Lower lobe of right lung (tissue), 2 donors: ENCODE data around the gene OSR1. TPM values are rescaled to one million over a fixed set of nuclear protein-coding genes. Genes with fewer than 3 reads are reported as not detected.
"Not testable (repeated sequence)": the region's sequence is repeated elsewhere in the genome, so short reads cannot be mapped to it uniquely, and the experiment has no call there.

Experiments used
- ATAC-seq, 2 donors: fragments of 200-7000 bp; cut with Tn5 transposase; one replicate each; pipeline ENCODE4 v1.9.1; 2020 to 2022; ENCODE audit warnings: mild to moderate bottlenecking in 2 of 2, moderate library complexity in 2 of 2
- DNase-seq: peaks from one replicate; pipeline ENCODE4 v3.0.0-alpha.2; 2020
- H3K27ac ChIP-seq: fragments of 200-600 bp; one replicate; pipeline ENCODE4 v1.8.0; 2022
- H3K27me3 ChIP-seq: fragments of 200-600 bp; one replicate; pipeline ENCODE4 v1.8.0; 2022; ENCODE audit warnings: low read depth
- H3K36me3 ChIP-seq: fragments of 200-600 bp; one replicate; pipeline ENCODE4 v1.8.0; 2022; ENCODE audit warnings: mild to moderate bottlenecking
- H3K4me1 ChIP-seq: fragments of 200-600 bp; one replicate; pipeline ENCODE4 v1.8.0; 2022
- H3K4me3 ChIP-seq: fragments of 200-600 bp; one replicate; pipeline ENCODE4 v1.8.0; 2022; ENCODE audit warnings: mild to moderate bottlenecking
- H3K9me3 ChIP-seq: fragments of 200-600 bp; one replicate; pipeline ENCODE4 v1.8.0; 2022
- intact Hi-C: fragments of 100-400 bp; cut with DNase I; formaldehyde crosslinking; loops from one replicate; pipeline ENCODE4 v1.11.0; 2022
- total RNA-seq: library from RNA; stranded (reverse); fragmentation: NEBNext Ultra II Directional; extraction: Animal tissue kit (Norgen Biotek cat#: 25700); gene quantifications from one replicate; pipeline ENCODE4 v1.2.1, GENCODE V29; 2021
- TF ChIP-seq, protein P1 (sequence below): fragments of 200-600 bp; IDR thresholded peaks from one replicate; pipeline ENCODE4 v1.8.0; 2022; ENCODE audit warnings: antibody characterized with exemption, mild to moderate bottlenecking
- donor health status: DM: no; HTN: yes; CAD: no; lungs with severe emphysema.

Gene OSR1
- total RNA-seq, 1 donor from 2014 or later = 15.5 TPM

DNA sequence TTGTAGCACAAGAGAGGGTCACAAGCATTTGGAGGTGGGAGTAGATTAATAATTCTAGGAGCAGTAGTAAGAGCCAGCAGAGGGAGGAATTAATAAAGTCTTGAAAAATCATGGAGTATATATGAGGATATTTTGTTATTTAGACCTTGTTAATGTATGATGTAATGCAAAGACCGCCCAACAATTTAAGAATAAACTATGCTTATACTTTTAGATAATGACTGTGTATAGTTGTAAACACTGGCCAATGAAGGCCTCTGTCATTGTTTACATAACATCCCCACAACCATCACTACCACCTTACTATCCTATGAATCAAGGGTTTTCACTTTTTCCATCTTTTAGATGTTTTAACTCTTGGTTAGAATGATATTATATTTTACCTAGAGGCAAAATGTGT is 37.6 kb downstream of the OSR1 start:
- Histone ChIP-seq H3K9me3 (no peaks in the 10 kb centered on the region), H3K4me1 (no peaks in the 10 kb centered on the region), H3K4me3 (no peak overlapping the region), H3K27ac (no peak overlapping the region), H3K27me3 (no peaks in the 10 kb centered on the region), H3K36me3 (no peaks in the 10 kb centered on the region)
- TF ChIP-seq, protein P1, sequence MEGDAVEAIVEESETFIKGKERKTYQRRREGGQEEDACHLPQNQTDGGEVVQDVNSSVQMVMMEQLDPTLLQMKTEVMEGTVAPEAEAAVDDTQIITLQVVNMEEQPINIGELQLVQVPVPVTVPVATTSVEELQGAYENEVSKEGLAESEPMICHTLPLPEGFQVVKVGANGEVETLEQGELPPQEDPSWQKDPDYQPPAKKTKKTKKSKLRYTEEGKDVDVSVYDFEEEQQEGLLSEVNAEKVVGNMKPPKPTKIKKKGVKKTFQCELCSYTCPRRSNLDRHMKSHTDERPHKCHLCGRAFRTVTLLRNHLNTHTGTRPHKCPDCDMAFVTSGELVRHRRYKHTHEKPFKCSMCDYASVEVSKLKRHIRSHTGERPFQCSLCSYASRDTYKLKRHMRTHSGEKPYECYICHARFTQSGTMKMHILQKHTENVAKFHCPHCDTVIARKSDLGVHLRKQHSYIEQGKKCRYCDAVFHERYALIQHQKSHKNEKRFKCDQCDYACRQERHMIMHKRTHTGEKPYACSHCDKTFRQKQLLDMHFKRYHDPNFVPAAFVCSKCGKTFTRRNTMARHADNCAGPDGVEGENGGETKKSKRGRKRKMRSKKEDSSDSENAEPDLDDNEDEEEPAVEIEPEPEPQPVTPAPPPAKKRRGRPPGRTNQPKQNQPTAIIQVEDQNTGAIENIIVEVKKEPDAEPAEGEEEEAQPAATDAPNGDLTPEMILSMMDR = no peak
- DNase-seq = no peak
- no peak for ATAC-seq
- intact Hi-C loops = no loop called here

DNA sequence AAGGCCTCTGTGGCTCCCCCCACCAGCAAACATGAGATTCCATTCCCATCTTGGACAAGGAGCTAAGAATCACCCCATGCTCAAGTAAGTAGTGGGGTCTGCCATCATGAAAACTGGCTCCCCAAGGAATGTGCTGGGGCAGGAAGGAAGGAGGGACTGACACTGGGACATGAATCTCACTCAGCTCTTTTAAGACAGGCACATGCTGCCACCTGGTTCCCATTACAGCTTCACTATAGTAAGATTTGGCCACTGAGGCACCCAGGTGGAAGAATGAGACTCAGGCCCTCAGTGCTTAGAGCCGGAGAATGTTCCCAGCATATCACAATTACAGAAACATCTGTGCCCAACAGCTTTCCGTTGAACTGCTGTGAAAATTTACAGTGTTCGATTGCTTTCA is 38.7 kb downstream of the OSR1 start:
- H3K9me3 ChIP-seq = no peaks in the 10 kb centered on the region
- intact Hi-C loops = no loop called here

DNA sequence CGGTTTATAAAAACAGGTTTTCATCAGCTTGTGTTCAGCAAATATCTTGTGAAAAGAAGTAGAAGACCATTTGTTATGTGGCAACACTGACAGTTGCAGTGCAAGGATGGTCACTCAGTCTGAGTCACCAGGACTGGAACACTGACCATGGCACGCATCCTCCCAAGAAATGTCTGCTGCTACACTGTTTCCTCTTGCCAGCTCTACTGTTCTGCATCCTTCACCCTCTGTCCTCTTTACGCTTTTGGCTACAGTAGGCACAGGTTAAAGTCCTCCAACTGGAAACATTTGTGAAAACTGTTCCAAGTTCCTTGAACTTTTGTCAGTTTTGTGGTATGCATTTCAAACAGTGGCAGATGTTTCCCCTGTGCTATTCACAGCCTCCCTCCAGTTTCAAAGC is 39.4 kb downstream of the OSR1 start:
- ATAC-seq (no peak), DNase-seq (no peak)
- H3K9me3 ChIP-seq = no peaks in the 10 kb centered on the region
- intact Hi-C loops = no loop called here
- no peak overlapping the region for H3K4me3 ChIP-seq
- no peaks in the 10 kb centered on the region for H3K27me3 ChIP-seq
- TF ChIP-seq, protein P1 = no peak
- no peaks in the 10 kb centered on the region for H3K36me3 ChIP-seq
- no peak overlapping the region for H3K27ac ChIP-seq
- no peaks in the 10 kb centered on the region for H3K4me1 ChIP-seq

More for the DNA sequence above, 38.7 kb downstream of the OSR1 start:
- ATAC-seq (no peak), DNase-seq (no peak)
- H3K27ac ChIP-seq = no peak overlapping the region
- H3K36me3 ChIP-seq = no peaks in the 10 kb centered on the region
- no peaks in the 10 kb centered on the region for H3K27me3 ChIP-seq
- H3K4me1 ChIP-seq = no peaks in the 10 kb centered on the region
- no peak overlapping the region for H3K4me3 ChIP-seq
- TF ChIP-seq, protein P1 = no peak

DNA sequence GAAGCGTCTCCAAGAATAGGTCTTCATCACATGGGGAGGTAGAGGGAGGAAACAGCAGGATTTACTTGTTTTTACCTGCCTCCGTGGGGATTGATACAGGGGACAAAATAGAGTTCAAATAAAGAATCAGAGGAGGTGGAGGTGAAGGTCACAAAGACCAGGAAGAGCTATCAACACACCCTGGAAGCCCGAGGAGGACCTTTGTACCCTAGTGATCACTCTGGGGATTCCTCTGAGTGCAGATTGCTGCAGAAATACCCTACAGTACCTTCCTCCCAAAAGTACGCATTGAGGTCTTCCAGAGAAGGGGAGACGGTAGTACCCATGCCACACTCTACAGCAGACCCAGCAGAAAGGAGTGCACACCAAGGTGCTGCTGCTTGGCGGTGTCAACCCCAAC is 44.9 kb downstream of the OSR1 start:
- TF ChIP-seq, protein P1 = no peak
- ATAC-seq = no peak

DNA sequence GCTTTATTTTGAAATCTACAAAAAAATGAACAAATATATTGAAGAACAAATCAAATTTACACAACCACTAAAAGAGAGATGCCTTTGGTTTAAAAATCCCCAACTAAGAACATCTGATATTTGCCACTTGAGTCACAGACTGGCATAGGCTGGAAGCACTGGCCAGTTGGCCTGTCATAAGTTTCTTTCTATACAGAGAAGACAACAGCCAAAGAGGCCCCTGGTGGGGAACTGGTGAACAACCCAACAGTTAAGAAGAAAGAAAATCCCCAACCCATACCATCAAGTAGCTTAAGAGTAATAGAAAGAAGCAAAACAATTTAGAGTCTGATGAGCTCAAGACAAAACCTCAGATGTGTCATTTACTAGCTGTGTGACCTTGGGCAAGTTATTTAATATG is 45.5 kb downstream of the OSR1 start:
- Histone ChIP-seq H3K4me1 (no peaks in the 10 kb centered on the region), H3K27me3 (no peaks in the 10 kb centered on the region), H3K9me3 (no peaks in the 10 kb centered on the region), H3K4me3 (no peak overlapping the region), H3K36me3 (no peaks in the 10 kb centered on the region), H3K27ac (no peak overlapping the region)
- intact Hi-C loops = no loop called here
- DNase-seq = no peak
- ATAC-seq = peak in 1 of 2 donors; percentile 56
- TF ChIP-seq, protein P1 = peak; percentile 27

More for the DNA sequence above, 44.9 kb downstream of the OSR1 start:
- Histone ChIP-seq H3K9me3 (no peaks in the 10 kb centered on the region), H3K4me3 (no peak overlapping the region), H3K27me3 (no peaks in the 10 kb centered on the region), H3K36me3 (no peaks in the 10 kb centered on the region), H3K4me1 (no peaks in the 10 kb centered on the region), H3K27ac (no peak overlapping the region)
- no peak for DNase-seq
- intact Hi-C loops = no loop called here

DNA sequence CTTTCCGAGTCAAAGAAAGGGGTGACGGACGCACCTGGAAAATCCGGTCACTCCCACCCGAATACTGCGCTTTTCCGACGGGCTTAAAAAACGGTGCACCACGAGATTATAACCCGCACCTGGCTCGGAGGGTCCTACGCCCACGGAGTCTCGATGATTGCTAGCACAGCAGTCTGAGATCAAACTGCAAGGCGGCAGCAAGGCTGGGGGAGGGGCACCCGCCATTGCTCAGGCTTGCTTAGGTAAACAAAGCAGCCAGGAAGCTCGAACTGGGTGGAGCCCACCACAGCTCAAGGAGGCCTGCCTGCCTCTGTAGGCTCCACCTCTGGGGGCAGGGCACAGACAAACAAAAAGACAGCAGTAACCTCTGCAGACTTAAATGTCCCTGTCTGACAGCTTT is 52.4 kb downstream of the OSR1 start:
- H3K4me3 ChIP-seq, H3K9me3 ChIP-seq, DNase-seq, H3K36me3 ChIP-seq, H3K27ac ChIP-seq, ATAC-seq, intact Hi-C loops, H3K4me1 ChIP-seq, H3K27me3 ChIP-seq: not testable (repeated sequence)

DNA sequence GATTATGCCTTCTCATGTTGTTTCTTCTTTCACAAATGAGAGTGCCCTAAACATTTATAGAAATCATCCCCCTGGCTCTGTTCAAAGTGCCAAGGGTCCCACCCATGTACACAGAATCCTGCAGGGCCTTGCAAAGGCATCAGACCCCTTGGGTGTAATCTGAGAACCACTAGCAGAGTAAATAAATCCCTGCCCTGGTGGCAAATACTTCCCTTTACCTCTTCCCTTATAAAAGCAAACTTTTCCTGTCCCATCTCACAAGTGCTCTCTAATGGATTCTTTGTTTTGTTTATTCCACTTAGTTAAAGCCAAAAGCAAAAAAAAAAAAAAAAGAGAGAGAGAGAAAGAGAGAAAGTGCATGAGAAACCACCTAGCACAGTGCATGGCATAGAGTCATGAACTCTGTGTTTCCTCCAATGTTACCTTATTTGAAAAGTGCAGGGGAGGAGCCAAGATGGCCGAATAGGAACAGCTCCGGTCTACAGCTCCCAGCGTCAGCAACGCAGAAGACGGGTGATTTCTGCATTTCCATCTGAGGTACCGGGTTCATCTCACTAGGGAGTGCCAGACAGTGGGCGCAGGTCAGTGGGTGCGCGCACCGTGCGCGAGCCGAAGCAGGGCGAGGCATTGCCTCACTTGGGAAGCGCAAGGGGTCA is 52.9 kb downstream of the OSR1 start:
- H3K4me3 ChIP-seq, DNase-seq, H3K4me1 ChIP-seq, H3K27me3 ChIP-seq, intact Hi-C loops, ATAC-seq, H3K9me3 ChIP-seq, H3K36me3 ChIP-seq, H3K27ac ChIP-seq: not testable (repeated sequence)
